H9 (cell line): ENCODE results near the gene DUSP15. TPM values are rescaled to one million over a fixed set of nuclear protein-coding genes. Genes with fewer than 3 reads are reported as not detected.

Experiments
- DNase-seq: peaks from one replicate; pipeline ENCODE4 v3.0.0-alpha.2; 2017
- H2AFZ ChIP-seq: one replicate; pipeline ENCODE4 v1.6.1; 2013; ENCODE audit warnings: mild to moderate bottlenecking, low read length, control low read depth, moderate library complexity
- H2AK5ac ChIP-seq: 2 replicates; pipeline ENCODE4 v1.6.1; 2013; ENCODE audit warnings: low read length, control low read depth, mixed read lengths; ENCODE audit not compliant: insufficient read length
- H2BK120ac ChIP-seq: one replicate; pipeline ENCODE4 v1.6.1; 2013; ENCODE audit warnings: low read depth, mild to moderate bottlenecking, low read length, control low read depth, inconsistent platforms; ENCODE audit not compliant: poor library complexity, severe bottlenecking
- H2BK12ac ChIP-seq: 2 replicates; pipeline ENCODE4 v1.6.1; 2013; ENCODE audit warnings: low read length, control low read depth, mixed read lengths, low read depth; ENCODE audit not compliant: insufficient read length
- H2BK15ac ChIP-seq: 2 replicates; pipeline ENCODE4 v1.6.1; 2013; ENCODE audit warnings: low read depth, low read length, control low read depth
- H2BK20ac ChIP-seq: one replicate; pipeline ENCODE4 v1.6.1; 2013; ENCODE audit warnings: low read depth, mild to moderate bottlenecking, low read length, control low read depth, inconsistent platforms; ENCODE audit not compliant: poor library complexity, severe bottlenecking
- H2BK5ac ChIP-seq: 2 replicates; pipeline ENCODE4 v1.6.1; 2013; ENCODE audit warnings: low read length, control low read depth, mixed read lengths; ENCODE audit not compliant: insufficient read length
- H3K14ac ChIP-seq: 2 replicates; pipeline ENCODE4 v1.6.1; 2013; ENCODE audit warnings: low read length, control low read depth; ENCODE audit not compliant: insufficient read depth
- H3K18ac ChIP-seq: 2 replicates; pipeline ENCODE4 v1.6.1; 2013; ENCODE audit warnings: low read depth, mild to moderate bottlenecking, mixed read lengths, low read length, control low read depth; ENCODE audit not compliant: insufficient read length
- H3K23ac ChIP-seq: 2 replicates; pipeline ENCODE4 v1.6.1; 2013; ENCODE audit warnings: low read length, control low read depth, mixed read lengths, low read depth; ENCODE audit not compliant: insufficient read length
- H3K23me2 ChIP-seq: 2 replicates; pipeline ENCODE4 v1.6.1; 2013; ENCODE audit warnings: low read depth, mild to moderate bottlenecking, mixed read lengths, low read length, control low read depth; ENCODE audit not compliant: insufficient read length, poor library complexity, severe bottlenecking
- H3K27ac ChIP-seq: 2 replicates; pipeline ENCODE4 v1.5.1; 2013; ENCODE audit warnings: low read length, control low read depth, mixed read lengths, low read depth; ENCODE audit not compliant: insufficient read length
- H3K27me3 ChIP-seq: 2 replicates; pipeline ENCODE4 v1.6.1; 2013; ENCODE audit warnings: low read length, control low read depth, inconsistent platforms; ENCODE audit not compliant: insufficient read depth
- H3K4ac ChIP-seq: 2 replicates; pipeline ENCODE4 v1.6.1; 2013; ENCODE audit warnings: low read depth, mild to moderate bottlenecking, control low read depth, inconsistent platforms, low read length, moderate library complexity
- H3K4me1 ChIP-seq: 2 replicates; pipeline ENCODE4 v1.6.1; 2013; ENCODE audit warnings: low read length, control low read depth, inconsistent platforms; ENCODE audit not compliant: insufficient read depth
- H3K4me2 ChIP-seq: 2 replicates; pipeline ENCODE4 v1.6.1; 2013; ENCODE audit warnings: low read length, control low read depth, mixed read lengths; ENCODE audit not compliant: insufficient read length, insufficient read depth
- H3K56ac ChIP-seq: 2 replicates; pipeline ENCODE4 v1.6.1; 2013; ENCODE audit warnings: low read depth, mild to moderate bottlenecking, mixed read lengths, low read length, control low read depth; ENCODE audit not compliant: insufficient read length
- H3K79me1 ChIP-seq: 2 replicates; pipeline ENCODE4 v1.6.1; 2013; ENCODE audit warnings: low read depth, mild to moderate bottlenecking, moderate library complexity, low read length, control low read depth, inconsistent platforms; ENCODE audit not compliant: insufficient read depth, poor library complexity, severe bottlenecking
- H3K79me2 ChIP-seq: 2 replicates; pipeline ENCODE4 v1.6.1; 2013; ENCODE audit warnings: low read length, control low read depth, inconsistent platforms; ENCODE audit not compliant: insufficient read depth
- H3K9ac ChIP-seq: 2 replicates; pipeline ENCODE4 v1.6.1; 2013; ENCODE audit warnings: low read length, control low read depth, mixed read lengths; ENCODE audit not compliant: insufficient read length; ENCODE audit errors: extremely low read depth
- H3K9me3 ChIP-seq: one replicate; pipeline ENCODE4 v1.6.1; 2013; ENCODE audit warnings: low read depth, low read length, inconsistent platforms; ENCODE audit not compliant: control insufficient read depth
- H3T11ph ChIP-seq: one replicate; pipeline ENCODE4 v1.6.1; 2013; ENCODE audit warnings: mild to moderate bottlenecking, low read length, control low read depth, inconsistent platforms
- H4K20me1 ChIP-seq: one replicate; pipeline ENCODE4 v1.6.1; 2013; ENCODE audit not compliant: control insufficient read depth, insufficient read length, insufficient read depth
- H4K5ac ChIP-seq: 2 replicates; pipeline ENCODE4 v1.6.1; 2013; ENCODE audit warnings: low read depth, mild to moderate bottlenecking, mixed read lengths, low read length, control low read depth; ENCODE audit not compliant: insufficient read length
- H4K8ac ChIP-seq: replicated peaks from 2 replicates; pipeline ENCODE4 v1.6.1; 2013; ENCODE audit warnings: low read length, control low read depth, mixed read lengths, low read depth; ENCODE audit not compliant: insufficient read length
- H4K91ac ChIP-seq: 2 replicates; pipeline ENCODE4 v1.6.1; 2013; ENCODE audit warnings: low read depth, mild to moderate bottlenecking, moderate library complexity, mixed read lengths, low read length, control low read depth; ENCODE audit not compliant: insufficient read length
- H3K27ac Mint-ChIP-seq, 3 experiments: 2 replicates in 2 of 3; 3 replicates in 1 of 3; pipeline ENCODE4 v1.8.0; 2020 to 2021; ENCODE audit warnings: mixed read lengths in 3 of 3, mild to moderate bottlenecking in 1 of 3, moderate library complexity in 1 of 3
- H3K27me3 Mint-ChIP-seq: 2 replicates; pipeline ENCODE4 v1.8.0; 2021; ENCODE audit warnings: low read depth, mild to moderate bottlenecking, moderate library complexity, mixed read lengths
- H3K36me3 Mint-ChIP-seq, 3 experiments: 2 replicates in 2 of 3; 3 replicates in 1 of 3; pipeline ENCODE4 v1.8.0; 2020 to 2021; ENCODE audit warnings: low read depth in 3 of 3, mixed read lengths in 3 of 3; ENCODE audit not compliant: insufficient read depth in 1 of 3
- H3K4me1 Mint-ChIP-seq, 2 experiments: 2 replicates each; pipeline ENCODE4 v1.8.0; 2020; ENCODE audit warnings: mixed read lengths in 2 of 2
- H3K4me3 Mint-ChIP-seq, 2 experiments: 2 replicates in 1 of 2; 3 replicates in 1 of 2; pipeline ENCODE4 v1.8.0; 2020 to 2021; ENCODE audit warnings: mild to moderate bottlenecking in 2 of 2, mixed read lengths in 2 of 2, moderate library complexity in 1 of 2
- H3K9me3 Mint-ChIP-seq, 2 experiments: 2 replicates in 1 of 2; 3 replicates in 1 of 2; pipeline ENCODE4 v1.8.0; 2020; ENCODE audit warnings: mild to moderate bottlenecking in 2 of 2, mixed read lengths in 2 of 2, moderate library complexity in 1 of 2
- whole genome bisulfite sequencing: extraction: QIAGEN DNeasy Blood & Tissue Kit; methylation state at CpG from one replicate; pipeline ENCODE4 v1.1.7; 2013; ENCODE audit warnings: missing lambda C conversion rate, low lambda C conversion rate, mixed read lengths; ENCODE audit not compliant: insufficient read length; ENCODE audit errors: extremely low coverage; 5-methylcytosine and 5-hydroxymethylcytosine counted together
- long read RNA-seq: library from polyadenylated mRNA; unstranded; transcript quantifications from one replicate; pipeline ENCODE4 v2.0.0, GENCODE V29; 2020
- total RNA-seq: library from RNA; stranded (reverse); gene quantifications from 2 replicates; pipeline ENCODE4 v1.2.1, GENCODE V29; 2021
- TF ChIP-seq, protein P1 (sequence below): fragments of 200-600 bp; sonication (generic); conservative IDR thresholded peaks from 3 replicates; pipeline ENCODE4 v1.8.0; 2021; ENCODE audit warnings: antibody characterized with exemption, mild to moderate bottlenecking

Gene DUSP15
- 5.6 and 6.7 TPM in 2 replicates for total RNA-seq
- long read RNA-seq, partial matches to known transcripts, result 1 of 5 reads
- long read RNA-seq, other reads (novel, unspliced or antisense), result 3 of 5 reads

DNA sequence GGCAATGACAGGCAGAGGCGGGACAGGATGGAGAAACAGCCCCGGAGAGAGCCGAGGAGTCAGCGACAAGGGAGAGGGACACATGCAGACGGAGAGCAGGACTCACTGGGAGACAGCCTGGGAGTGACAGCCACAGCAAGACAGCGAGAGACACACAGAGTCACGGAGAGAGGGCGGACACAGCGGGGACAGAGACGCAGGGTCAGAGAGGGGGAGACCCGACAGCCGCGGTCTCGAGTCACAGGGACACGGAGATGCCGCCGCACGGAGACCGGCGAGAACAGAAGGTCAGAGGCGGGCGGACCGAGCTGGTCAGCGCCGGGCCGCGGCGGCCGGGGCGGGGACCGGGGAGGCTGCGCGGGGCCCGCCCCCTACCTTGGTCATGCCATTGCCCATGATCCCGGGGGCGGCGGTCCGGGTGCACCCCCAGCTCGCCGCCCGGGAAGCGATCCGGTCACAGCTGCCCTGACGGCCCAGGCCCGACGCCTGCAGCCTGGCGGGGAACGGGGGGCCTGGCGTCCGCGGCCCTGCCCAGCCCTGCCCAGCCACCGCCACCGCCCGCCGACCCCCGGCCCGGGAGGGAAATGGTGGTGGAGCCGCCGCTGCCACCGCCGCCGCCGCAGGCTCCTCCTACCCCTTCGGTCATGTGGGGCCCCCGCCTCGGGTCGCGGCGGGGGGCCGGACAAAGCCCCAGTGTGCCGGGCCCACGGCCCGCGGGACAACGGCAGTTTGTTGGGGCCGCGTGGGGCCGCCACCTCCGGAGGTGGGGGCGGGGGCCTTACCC is at the start of gene DUSP15, which contains the start of gene TTLL9:
TSS of gene DUSP15 (minus strand) at position 586 of the 784 bp plus-strand sequence. CDS start at position 396, 190 bp downstream.
TSS of gene TTLL9 (plus strand) at position 693 of the 784 bp plus-strand sequence. CDS start 493 bp downstream, outside the sequence.
- peaks cover 16% of the 10 kb centered on the region; the same call in 1 of the 2 replicates for H3K27me3 ChIP-seq
- TF ChIP-seq, protein P1, sequence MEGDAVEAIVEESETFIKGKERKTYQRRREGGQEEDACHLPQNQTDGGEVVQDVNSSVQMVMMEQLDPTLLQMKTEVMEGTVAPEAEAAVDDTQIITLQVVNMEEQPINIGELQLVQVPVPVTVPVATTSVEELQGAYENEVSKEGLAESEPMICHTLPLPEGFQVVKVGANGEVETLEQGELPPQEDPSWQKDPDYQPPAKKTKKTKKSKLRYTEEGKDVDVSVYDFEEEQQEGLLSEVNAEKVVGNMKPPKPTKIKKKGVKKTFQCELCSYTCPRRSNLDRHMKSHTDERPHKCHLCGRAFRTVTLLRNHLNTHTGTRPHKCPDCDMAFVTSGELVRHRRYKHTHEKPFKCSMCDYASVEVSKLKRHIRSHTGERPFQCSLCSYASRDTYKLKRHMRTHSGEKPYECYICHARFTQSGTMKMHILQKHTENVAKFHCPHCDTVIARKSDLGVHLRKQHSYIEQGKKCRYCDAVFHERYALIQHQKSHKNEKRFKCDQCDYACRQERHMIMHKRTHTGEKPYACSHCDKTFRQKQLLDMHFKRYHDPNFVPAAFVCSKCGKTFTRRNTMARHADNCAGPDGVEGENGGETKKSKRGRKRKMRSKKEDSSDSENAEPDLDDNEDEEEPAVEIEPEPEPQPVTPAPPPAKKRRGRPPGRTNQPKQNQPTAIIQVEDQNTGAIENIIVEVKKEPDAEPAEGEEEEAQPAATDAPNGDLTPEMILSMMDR, result no peak
- H3K23ac ChIP-seq, result no peak within 1 kb of the TSS
- no peaks in the 10 kb centered on the region for H3K9me3 ChIP-seq
- Mint-ChIP-seq H3K4me1 (peaks cover 11 to 27% of the 10 kb centered on the region in 2 experiments), H3K27me3 (peaks cover 68% of the 10 kb centered on the region), H3K36me3 (no peaks in the 10 kb centered on the region), H3K4me3 (peak within 1 kb of the TSS; percentile 79 to 94), H3K9me3 (no peaks in the 10 kb centered on the region), H3K27ac (peak within 1 kb of the TSS in 1 of 3 experiments; percentile 7; a peak in 1 of 7 replicates)
- H2BK5ac ChIP-seq, result no peak within 1 kb of the TSS
- no peak within 1 kb of the TSS for H4K8ac ChIP-seq
- no peak within 1 kb of the TSS for H2BK15ac ChIP-seq
- no peak within 1 kb of the TSS for H2BK120ac ChIP-seq
- H3K79me1 ChIP-seq, result no peaks in the 10 kb centered on the region
- no peak within 1 kb of the TSS for H2AK5ac ChIP-seq
- no peak within 1 kb of the TSS for H3K56ac ChIP-seq
- no peak within 1 kb of the TSS for H3K4ac ChIP-seq
- H3T11ph ChIP-seq, result no peak within 1 kb of the TSS
- no peak within 1 kb of the TSS for H3K18ac ChIP-seq
- peak within 1 kb of the TSS; percentile 55 for H3K14ac ChIP-seq
- peak within 1 kb of the TSS; percentile 51 for H3K4me2 ChIP-seq
- no peak within 1 kb of the TSS for H3K27ac ChIP-seq
- peak within 1 kb of the TSS; percentile 29 for H3K9ac ChIP-seq
- WGBS, result no CpG with 5 or more reads among the region's 80 CpGs
- no peak within 1 kb of the TSS for H4K5ac ChIP-seq
- no peak within 1 kb of the TSS for H4K91ac ChIP-seq
- H3K23me2 ChIP-seq, result peaks cover 12% of the 10 kb centered on the region
- H2AFZ ChIP-seq, result no peak within 1 kb of the TSS
- no peaks in the 10 kb centered on the region for H4K20me1 ChIP-seq
- no peaks in the 10 kb centered on the region for H3K4me1 ChIP-seq
- no peaks in the 10 kb centered on the region for H3K79me2 ChIP-seq
- H2BK20ac ChIP-seq, result no peak within 1 kb of the TSS
- H2BK12ac ChIP-seq, result no peak within 1 kb of the TSS
- no peak for DNase-seq
